Fibroblast of lung (primary cell): ENCODE measurements around the gene SP1. TPM values are rescaled to one million over a fixed set of nuclear protein-coding genes. Genes with fewer than 3 reads are reported as not detected.

ENCODE experiments used
- DNase-seq, 2 donors: peaks; one replicate each; pipeline versions ENCODE4 v3.0.0 to v3.0.0-alpha.2; 2010; ENCODE audit warnings: low read depth in 2 of 2
- H2AFZ ChIP-seq: 2 replicates; pipeline ENCODE4 v1.5.1; 2012; ENCODE audit warnings: low read length, control low read depth, inconsistent platforms
- H3K27ac ChIP-seq: 2 replicates; pipeline ENCODE4 v1.5.1; 2011; ENCODE audit warnings: low read length, control low read depth; ENCODE audit not compliant: insufficient read depth
- H3K27me3 ChIP-seq: 2 replicates; pipeline ENCODE4 v1.5.1; 2011; ENCODE audit warnings: mild to moderate bottlenecking, low read length; ENCODE audit not compliant: control insufficient read depth, insufficient read depth
- H3K36me3 ChIP-seq: 2 replicates; pipeline ENCODE4 v1.5.1; 2011; ENCODE audit warnings: low read length; ENCODE audit not compliant: control insufficient read depth, insufficient read depth
- H3K4me1 ChIP-seq: 2 replicates; pipeline ENCODE4 v1.5.1; 2011; ENCODE audit warnings: low read length; ENCODE audit not compliant: control insufficient read depth, insufficient read depth; ENCODE audit errors: extremely low read depth
- H3K4me2 ChIP-seq: 2 replicates; pipeline ENCODE4 v1.5.1; 2011; ENCODE audit warnings: low read length, control low read depth; ENCODE audit not compliant: insufficient read depth; ENCODE audit errors: extremely low read depth
- H3K4me3 ChIP-seq, 4 experiments: fragments of 200-600 bp in 1 of 4; sonication (generic) in 1 of 4; replicated peaks in 1 of 4; 2 replicates each; pipeline ENCODE4 v1.5.1; 2011 to 2016; ENCODE audit warnings: low read length in 4 of 4, low read depth in 3 of 4, mild to moderate bottlenecking in 3 of 4, control low read depth in 2 of 4, inconsistent platforms in 1 of 4, mixed read lengths in 1 of 4; ENCODE audit not compliant: insufficient read depth in 1 of 4; ENCODE audit errors: control extremely low read depth in 1 of 4
- H3K79me2 ChIP-seq: 2 replicates; pipeline ENCODE4 v1.5.1; 2012; ENCODE audit warnings: mild to moderate bottlenecking, low read length, inconsistent platforms; ENCODE audit not compliant: control insufficient read depth, insufficient read depth
- H3K9ac ChIP-seq: 2 replicates; pipeline ENCODE4 v1.5.1; 2011; ENCODE audit warnings: mild to moderate bottlenecking, low read length, control low read depth; ENCODE audit not compliant: insufficient read depth
- H3K9me3 ChIP-seq: 2 replicates; pipeline ENCODE4 v1.5.1; 2012; ENCODE audit warnings: low read depth, low read length; ENCODE audit not compliant: control insufficient read depth, insufficient read depth
- H4K20me1 ChIP-seq: 2 replicates; pipeline ENCODE4 v1.5.1; 2011; ENCODE audit warnings: low read length; ENCODE audit not compliant: control insufficient read depth, insufficient read depth; ENCODE audit errors: extremely low read depth
- CTCF ChIP-seq, 2 donors: IDR thresholded peaks in 1 of 2; conservative IDR thresholded peaks in 1 of 2; 1 replicate in 1 of 2; 2 replicates in 1 of 2; pipeline ENCODE4 v1.5.1; 2011 to 2012; ENCODE audit warnings: low read length in 2 of 2, control low read depth in 1 of 2, inconsistent platforms in 1 of 2, low read depth in 1 of 2, mild to moderate bottlenecking in 1 of 2
- EZH2 ChIP-seq: IDR thresholded peaks from 2 replicates; pipeline ENCODE4 v1.5.1; 2012; ENCODE audit warnings: low read length, control low read depth, mild to moderate bottlenecking; ENCODE audit errors: missing control alignments
- polyA plus RNA-seq, 2 donors: library from polyadenylated mRNA; depleted of rRNA in 1 of 2; stranded (reverse) in 1 of 2; unstranded in 1 of 2; fragments of >200 nt; gene quantifications; 2 replicates each; pipeline ENCODE4 v1.2.1, GENCODE V29; 2011 to 2012; ENCODE audit warnings: missing spikeins in 1 of 2
- total RNA-seq: library from RNA; depleted of rRNA; stranded (reverse); fragments of >200 nt; gene quantifications from 2 replicates; pipeline ENCODE4 v1.2.1, GENCODE V29; 2014

Gene SP1
- total and polyA plus RNA-seq, 2 donors (not counting 1 experiment from before 2014, with no cell fraction given), result 35.3 to 38.9 TPM

- Histone ChIP-seq H2AFZ (no peak overlapping the region), H3K9ac (no peak overlapping the region), H3K4me1 (peaks cover 4% of the 10 kb centered on the region), H3K4me2 (no peak overlapping the region), H3K27ac (no peak overlapping the region), H3K9me3 (no peaks in the 10 kb centered on the region), H3K27me3 (no peaks in the 10 kb centered on the region), H3K36me3 (peaks cover 46% of the 10 kb centered on the region), H3K4me3 (no peak overlapping the region), H3K79me2 (peaks cover 84% of the 10 kb centered on the region), H4K20me1 (no peaks in the 10 kb centered on the region)
- DNase-seq, result no peak
- TF ChIP-seq EZH2 (no peak), CTCF (conservative IDR thresholded peaks at IDR 0.05 in 1 of 2, IDR thresholded peaks at IDR 0.05 in 1 of 2; ENCODE audit: low read depth in 1 of 2, low read length in 2 of 2) (no peak)
These were observed 84.0 kb downstream of the SP1 start for GRCh38 chr12:53463802-53464560.

GRCh38 chr12:53464685-53465418 lies 84.9 kb downstream of the SP1 start:
- no peaks in the 10 kb centered on the region for H3K9me3 ChIP-seq
- H3K4me2 ChIP-seq, result no peak overlapping the region
- H3K27ac ChIP-seq, result no peak overlapping the region
- no peak overlapping the region for H3K9ac ChIP-seq
- H4K20me1 ChIP-seq, result no peaks in the 10 kb centered on the region
- no peak overlapping the region for H3K4me3 ChIP-seq
- peaks cover 4% of the 10 kb centered on the region for H3K4me1 ChIP-seq
- H3K79me2 ChIP-seq, result peaks cover 78% of the 10 kb centered on the region
- DNase-seq, result no peak
- no peak overlapping the region for H2AFZ ChIP-seq
- peaks cover 42% of the 10 kb centered on the region for H3K36me3 ChIP-seq
- no peaks in the 10 kb centered on the region for H3K27me3 ChIP-seq
- TF ChIP-seq CTCF (conservative IDR thresholded peaks at IDR 0.05 in 1 of 2, IDR thresholded peaks at IDR 0.05 in 1 of 2; ENCODE audit: low read depth in 1 of 2, low read length in 2 of 2) (no peak), EZH2 (no peak)

GRCh38 chr12:53465679-53466078 lies 85.7 kb downstream of the SP1 start:
- H3K79me2 ChIP-seq, result peaks cover 77% of the 10 kb centered on the region
- DNase-seq, result no peak
- H3K9ac ChIP-seq, result no peak overlapping the region
- peak overlapping the region; percentile 5 for H3K27ac ChIP-seq
- TF ChIP-seq EZH2, result no peak
- TF ChIP-seq CTCF (conservative IDR thresholded peaks at IDR 0.05 in 1 of 2, IDR thresholded peaks at IDR 0.05 in 1 of 2; ENCODE audit: low read depth in 1 of 2, low read length in 2 of 2), result peak in 1 of 2 donors; percentile 9
- H4K20me1 ChIP-seq, result no peaks in the 10 kb centered on the region
- no peak overlapping the region for H2AFZ ChIP-seq
- H3K36me3 ChIP-seq, result peaks cover 42% of the 10 kb centered on the region
- H3K4me1 ChIP-seq, result peaks cover 2% of the 10 kb centered on the region
- no peak overlapping the region for H3K4me2 ChIP-seq
- no peak overlapping the region for H3K4me3 ChIP-seq
- no peaks in the 10 kb centered on the region for H3K27me3 ChIP-seq
- H3K9me3 ChIP-seq, result no peaks in the 10 kb centered on the region
